Mammary epithelial cell (primary cell): ENCODE data around the gene TEX26.

Experiments
- EZH2 ChIP-seq: IDR thresholded peaks from 2 replicates; pipeline ENCODE4 v1.6.1; 2012; ENCODE audit warnings: low read length, inconsistent platforms, borderline replicate concordance
- TF ChIP-seq, protein P1 (sequence below), 2 donors: IDR thresholded peaks in 1 of 2; conservative IDR thresholded peaks in 1 of 2; 2 replicates each; pipeline ENCODE4 v1.5.1; 2011 to 2012; ENCODE audit warnings: inconsistent platforms in 2 of 2, low read length in 2 of 2, mild to moderate bottlenecking in 2 of 2, control low read depth in 1 of 2, low read depth in 1 of 2; ENCODE audit not compliant: insufficient read depth in 1 of 2; ENCODE audit errors: extremely low read depth in 1 of 2

DNA sequence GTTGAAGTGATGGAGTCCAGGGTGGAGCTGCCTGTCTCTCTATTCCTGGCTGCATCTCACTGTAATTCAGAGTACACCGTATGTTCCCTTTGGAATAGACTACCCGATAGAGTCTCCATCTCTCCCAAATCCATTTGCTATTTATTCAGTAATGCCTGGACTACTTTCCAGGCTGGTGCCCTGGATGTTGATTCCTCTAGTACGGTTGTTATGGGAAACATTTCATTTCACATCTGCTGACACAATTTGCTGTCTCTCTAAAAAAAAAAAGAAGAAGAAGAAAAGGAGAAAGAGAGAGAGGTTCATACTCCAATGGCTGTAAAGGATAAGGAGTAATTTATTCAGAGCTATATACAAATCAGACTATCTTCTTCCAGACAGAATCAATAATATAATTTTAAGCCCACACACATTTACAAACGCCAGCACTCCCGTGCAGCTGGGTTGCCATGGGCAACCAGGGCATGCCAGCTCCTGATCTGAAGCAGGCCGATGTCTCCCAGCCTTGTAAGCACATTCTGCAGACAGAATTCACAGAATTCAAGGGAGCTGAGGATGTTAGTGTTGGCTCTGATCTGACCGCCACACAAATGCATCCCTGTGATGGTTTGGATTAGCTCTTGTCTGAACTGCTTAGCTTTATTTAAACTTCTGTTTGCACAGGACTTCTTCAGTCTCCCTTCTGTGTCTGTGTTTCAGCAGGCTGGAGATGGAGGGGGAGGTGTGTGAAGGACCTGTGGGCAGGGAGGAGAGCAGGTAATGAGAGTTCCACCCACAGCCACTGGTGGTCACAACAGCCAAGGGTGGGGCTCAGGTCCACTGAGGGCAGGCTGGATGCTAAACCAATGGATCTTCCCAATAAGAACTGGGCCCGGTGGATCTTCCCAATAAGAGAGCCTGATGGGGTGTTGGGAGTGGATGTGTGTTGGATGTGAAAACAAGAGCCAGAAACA lies 66.0 kb downstream of the TEX26 start:
- TF ChIP-seq, protein P1, sequence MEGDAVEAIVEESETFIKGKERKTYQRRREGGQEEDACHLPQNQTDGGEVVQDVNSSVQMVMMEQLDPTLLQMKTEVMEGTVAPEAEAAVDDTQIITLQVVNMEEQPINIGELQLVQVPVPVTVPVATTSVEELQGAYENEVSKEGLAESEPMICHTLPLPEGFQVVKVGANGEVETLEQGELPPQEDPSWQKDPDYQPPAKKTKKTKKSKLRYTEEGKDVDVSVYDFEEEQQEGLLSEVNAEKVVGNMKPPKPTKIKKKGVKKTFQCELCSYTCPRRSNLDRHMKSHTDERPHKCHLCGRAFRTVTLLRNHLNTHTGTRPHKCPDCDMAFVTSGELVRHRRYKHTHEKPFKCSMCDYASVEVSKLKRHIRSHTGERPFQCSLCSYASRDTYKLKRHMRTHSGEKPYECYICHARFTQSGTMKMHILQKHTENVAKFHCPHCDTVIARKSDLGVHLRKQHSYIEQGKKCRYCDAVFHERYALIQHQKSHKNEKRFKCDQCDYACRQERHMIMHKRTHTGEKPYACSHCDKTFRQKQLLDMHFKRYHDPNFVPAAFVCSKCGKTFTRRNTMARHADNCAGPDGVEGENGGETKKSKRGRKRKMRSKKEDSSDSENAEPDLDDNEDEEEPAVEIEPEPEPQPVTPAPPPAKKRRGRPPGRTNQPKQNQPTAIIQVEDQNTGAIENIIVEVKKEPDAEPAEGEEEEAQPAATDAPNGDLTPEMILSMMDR (conservative IDR thresholded peaks at IDR 0.05 in 1 of 2, IDR thresholded peaks at IDR 0.05 in 1 of 2; ENCODE audit: extremely low read depth in 1 of 2, insufficient read depth in 1 of 2, low read depth in 1 of 2, low read length in 2 of 2) = no peak
- no peak for TF ChIP-seq EZH2
